ENCODE measurements around the gene DOK7.
"Not testable (repeated sequence)": the region's sequence is repeated elsewhere in the genome, so short reads cannot be mapped to it uniquely, and the experiment has no call there.

Gene DOK7

DNA sequence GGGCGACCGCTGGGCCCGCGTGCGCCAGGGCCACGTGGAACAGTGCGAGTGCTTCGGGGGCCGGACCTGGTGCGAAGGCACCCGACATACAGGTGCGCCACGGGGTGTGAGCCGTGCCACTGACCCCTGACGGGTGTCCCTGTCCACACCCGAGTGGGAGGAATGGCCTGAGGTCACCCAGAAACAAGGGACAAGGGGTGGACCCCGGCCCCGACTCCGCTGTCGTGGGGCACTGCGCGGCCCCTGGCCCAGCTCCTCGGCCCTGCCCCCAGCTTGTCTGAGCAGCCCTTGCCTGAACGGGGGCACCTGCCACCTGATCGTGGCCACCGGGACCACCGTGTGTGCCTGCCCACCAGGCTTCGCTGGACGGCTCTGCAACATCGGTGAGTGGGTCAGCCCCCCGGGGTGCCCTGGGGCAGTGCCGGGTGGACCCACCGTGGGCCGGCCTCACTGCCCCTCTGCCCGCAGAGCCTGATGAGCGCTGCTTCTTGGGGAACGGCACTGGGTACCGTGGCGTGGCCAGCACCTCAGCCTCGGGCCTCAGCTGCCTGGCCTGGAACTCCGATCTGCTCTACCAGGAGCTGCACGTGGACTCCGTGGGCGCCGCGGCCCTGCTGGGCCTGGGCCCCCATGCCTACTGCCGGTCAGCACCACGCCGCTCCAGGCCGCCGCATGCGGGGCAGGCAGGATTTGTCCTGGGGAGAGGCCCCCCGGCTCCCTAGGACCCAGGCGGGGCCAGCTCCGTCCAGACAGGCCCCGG is 18.6 kb upstream of the DOK7 start:
- no peak for DNase-seq

DNA sequence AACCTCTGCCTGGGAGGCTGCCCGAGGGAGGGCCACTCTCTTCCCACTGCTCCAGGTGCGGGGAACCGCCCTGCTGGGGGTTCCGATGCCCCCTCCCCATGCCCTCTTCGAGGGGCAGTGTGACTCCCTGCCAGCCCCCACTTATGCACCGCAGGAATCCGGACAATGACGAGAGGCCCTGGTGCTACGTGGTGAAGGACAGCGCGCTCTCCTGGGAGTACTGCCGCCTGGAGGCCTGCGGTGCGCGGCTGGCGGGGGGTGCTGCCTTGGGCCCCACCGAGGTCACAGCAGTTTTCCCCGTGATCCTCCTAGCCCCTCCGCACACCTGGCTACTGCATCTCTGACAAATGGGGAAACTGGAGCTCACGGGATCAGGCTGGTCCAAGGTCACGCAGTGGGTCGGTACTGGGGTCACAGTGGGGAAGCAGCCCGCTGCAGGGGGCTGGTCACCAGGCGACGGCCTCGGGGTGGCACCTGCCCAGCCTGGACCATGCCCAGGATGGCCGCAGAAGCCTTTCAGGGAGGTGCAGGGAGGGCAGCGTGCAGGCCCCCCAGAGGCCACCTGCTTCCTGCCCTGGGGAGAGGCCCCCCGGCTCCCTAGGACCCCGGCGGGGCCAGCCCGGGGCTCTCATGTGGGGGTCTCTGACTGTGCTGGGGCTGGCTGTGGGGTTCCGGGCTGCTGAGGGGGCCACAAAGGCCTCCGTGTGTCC is 17.8 kb upstream of the DOK7 start:
- DNase-seq, result no peak

DNA sequence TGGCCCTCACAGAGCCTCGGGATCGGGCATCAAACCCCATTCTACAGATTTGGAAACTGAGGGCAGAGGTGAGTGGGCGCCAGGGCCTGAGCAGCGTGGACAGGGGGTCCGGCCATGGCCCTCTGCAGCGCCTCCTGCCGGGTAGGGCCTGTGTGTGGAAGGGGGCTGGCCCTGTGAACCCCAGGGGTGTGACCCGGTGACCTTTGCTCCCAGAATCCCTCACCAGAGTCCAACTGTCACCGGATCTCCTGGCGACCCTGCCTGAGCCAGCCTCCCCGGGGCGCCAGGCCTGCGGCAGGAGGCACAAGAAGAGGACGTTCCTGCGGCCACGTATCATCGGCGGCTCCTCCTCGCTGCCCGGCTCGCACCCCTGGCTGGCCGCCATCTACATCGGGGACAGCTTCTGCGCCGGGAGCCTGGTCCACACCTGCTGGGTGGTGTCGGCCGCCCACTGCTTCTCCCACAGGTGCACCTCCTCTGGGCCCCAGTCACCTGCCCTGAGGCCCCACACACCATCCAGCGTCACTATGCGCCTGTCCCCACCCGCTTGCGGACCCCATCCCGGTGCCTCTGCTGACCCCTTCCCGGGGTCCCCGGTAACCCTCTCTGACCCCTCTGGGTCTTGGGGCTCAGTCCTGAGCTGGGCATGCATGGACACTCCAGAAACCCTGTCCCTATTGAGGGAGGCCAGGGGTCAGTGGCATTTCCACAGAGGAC is 17.1 kb upstream of the DOK7 start:
- no peak for DNase-seq

DNA sequence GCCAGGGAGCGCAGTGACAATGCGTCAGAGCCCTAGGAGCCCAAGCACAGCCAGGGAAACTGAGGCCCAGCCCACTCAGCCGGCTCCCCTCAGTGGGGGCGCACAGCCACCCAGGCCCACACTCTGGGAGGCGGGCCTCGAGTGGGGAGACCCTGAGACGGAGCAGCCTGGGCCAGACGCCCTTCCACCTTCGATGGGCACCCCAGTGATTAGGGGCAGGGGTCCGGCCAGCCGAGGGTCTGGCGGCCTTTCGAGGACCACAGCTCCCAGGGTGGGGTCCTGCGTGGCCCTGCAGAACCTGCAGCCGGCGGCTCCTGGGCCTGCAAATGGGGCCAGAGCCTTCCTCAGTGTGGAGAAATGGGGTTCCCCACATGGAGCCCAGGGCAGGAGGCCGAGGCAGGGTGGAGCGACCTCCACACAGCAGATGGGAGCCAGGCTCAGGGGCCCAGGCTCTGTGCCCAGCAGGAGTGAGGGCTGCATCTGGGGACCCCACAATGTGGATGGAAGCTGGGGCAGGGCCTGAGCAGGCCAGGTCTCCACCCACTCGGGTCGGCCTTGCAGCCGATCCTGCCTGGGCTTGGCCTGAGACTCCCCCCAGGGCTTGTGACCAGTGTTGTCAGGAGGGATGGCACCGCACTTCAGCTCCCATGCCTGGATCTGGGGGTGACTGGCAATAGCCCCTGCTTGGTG is 16.3 kb upstream of the DOK7 start:
- no peak for DNase-seq

DNA sequence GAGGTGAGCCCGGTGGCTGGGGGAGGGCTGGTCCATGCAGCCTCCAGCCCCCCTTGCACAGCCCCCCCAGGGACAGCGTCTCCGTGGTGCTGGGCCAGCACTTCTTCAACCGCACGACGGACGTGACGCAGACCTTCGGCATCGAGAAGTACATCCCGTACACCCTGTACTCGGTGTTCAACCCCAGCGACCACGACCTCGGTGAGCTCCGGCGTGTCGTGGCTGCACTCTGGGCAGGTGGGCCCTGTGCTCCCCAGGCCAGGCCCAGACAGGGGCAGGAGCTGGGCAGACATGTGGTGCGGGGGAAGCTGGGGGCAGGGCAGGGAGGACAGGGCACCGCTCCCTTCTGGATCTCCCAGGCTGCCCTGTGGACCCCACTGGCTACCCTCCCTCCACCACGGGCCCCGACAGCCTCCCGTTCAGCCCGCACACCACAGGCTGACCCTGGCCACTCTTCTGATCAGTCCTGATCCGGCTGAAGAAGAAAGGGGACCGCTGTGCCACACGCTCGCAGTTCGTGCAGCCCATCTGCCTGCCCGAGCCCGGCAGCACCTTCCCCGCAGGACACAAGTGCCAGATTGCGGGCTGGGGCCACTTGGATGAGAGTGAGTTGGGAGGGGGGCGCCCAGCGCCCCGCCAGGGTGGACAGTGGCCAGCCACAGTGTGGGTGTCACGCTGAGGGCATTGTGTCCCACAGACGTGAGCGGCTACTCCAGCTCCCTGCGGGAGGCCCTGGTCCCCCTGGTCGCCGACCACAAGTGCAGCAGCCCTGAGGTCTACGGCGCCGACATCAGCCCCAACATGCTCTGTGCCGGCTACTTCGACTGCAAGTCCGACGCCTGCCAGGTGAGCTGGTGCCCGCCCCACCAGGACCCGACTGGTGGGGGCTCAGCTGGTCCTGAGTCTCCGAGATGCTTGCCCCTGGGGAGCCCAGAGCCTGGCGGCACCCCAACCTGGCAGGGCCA is 15.4 kb upstream of the DOK7 start:
- no peak for DNase-seq

DNA sequence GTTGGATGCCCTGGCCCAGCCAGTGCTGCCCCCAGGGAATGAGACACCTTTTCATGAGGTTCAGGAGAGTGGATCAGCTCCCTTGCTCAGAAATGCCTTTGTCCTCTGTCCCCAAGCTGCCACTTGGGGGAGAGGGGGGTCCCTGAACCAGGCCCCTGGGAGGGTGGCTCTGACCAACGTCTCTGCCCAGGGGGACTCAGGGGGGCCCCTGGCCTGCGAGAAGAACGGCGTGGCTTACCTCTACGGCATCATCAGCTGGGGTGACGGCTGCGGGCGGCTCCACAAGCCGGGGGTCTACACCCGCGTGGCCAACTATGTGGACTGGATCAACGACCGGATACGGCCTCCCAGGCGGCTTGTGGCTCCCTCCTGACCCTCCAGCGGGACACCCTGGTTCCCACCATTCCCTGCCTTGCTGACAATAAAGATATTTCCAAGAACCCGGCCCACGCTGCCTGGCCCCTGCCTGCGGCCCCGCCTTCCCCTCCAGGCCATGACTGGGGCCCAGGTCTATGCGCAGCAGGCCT is 14.0 kb upstream of the DOK7 start:
- DNase-seq, result no peak

DNA sequence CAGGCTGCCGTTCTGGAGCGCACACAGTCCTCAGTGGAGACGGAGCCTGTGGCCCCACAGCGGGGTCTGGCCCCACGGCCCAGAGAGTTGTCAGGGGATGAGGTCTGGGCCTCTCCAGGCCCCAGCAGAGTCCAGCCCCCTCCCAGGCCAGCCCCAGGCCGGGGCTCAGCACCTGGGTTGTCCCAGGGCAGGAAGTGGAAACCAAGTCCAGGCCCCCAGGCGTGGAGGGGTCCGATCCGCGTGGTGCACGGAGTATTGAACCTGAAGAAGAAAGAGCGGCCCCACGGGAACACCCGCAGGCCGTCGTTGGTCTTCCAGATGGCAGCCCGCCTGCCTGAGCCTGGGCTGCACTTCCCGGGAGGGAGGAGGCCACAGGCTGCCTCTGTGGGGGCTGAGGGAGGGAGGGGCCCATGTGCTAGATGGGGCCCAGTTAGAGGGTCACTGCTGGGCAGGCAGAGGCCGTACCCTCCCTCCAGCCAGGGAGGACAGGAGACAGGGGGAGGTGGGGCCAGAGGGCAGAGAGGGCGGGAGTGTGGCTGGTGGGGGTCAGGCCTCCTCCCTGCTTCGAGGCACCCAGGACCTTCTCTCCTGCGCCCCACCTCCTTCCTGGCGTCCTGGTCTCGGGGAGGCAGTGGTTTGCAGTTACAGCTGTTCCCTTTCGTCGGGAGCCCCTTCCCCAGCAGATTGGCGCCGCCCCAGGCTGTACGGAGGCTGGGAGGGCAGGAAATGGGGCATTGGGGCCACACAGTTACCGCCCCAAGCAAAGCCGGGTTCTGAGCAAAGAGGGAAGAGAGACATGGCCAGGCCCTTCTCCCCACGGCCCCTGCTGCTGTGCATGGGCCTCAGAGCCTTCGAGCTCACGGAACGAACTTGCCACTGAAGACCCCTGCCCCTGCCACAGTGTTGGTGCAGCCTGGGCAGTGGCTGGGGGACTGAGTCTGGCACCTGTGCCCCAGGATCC is 13.3 kb upstream of the DOK7 start:
- DNase-seq, result no peak

DNA sequence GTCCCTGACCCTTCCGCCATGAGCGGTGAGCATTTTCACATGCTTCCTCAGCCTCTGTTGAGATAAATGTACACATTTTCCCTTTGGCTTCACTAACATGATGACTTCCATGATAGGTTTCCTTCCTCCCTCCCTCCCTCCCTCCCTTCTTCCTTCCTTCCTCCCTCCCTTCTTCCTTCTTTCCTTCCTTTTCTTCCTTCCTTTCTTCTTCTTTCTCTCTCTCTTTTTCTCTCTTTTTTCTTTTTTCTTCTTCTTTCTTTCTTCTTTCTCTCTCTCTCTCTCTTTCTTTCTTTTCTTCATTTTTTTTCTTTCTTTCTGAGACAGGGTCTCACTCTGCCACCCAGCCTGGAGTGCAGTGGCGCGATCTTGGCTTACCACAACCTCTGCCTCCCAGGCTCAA is 12.5 kb upstream of the DOK7 start:
- DNase-seq, result no peak

DNA sequence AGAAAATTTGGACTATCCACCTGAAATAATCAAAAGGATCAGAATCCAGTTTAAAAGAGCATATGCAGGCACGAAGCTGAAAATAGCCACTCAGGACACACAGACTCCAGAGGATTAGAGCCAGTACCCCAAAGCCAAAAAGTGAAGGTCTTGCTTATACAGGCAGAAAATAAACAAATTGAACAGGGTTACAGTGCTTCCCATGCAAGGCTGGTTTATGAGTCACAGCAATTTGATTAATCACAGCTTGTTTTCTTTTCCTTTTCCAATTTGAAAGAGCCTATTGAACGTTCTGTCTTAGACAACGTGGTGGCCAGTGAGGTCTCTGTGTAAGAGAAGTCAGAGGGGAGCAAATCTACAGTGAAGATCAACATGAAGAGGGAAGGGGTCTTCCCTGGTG is 11.2 kb upstream of the DOK7 start:
- no peak for DNase-seq

DNA sequence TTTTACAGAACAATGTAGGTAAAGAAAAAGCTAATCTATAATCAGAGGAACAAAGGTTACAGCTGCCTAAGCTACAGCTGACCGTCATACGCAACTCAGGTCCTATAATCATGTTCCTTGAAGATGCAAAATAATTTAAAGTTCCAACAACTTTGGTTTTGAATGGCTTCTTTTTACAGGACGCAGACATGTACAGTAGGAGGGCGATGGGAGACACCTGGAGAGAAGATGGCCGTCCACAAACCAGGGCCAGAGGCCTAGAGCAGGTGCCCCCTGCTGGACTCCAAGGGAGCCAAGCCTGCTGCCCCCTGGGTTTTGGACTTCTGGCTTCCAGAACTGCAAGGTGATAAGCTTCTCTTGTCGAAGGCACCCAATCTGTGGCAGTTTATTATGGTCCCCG is 10.7 kb upstream of the DOK7 start:
- no peak for DNase-seq

DNA sequence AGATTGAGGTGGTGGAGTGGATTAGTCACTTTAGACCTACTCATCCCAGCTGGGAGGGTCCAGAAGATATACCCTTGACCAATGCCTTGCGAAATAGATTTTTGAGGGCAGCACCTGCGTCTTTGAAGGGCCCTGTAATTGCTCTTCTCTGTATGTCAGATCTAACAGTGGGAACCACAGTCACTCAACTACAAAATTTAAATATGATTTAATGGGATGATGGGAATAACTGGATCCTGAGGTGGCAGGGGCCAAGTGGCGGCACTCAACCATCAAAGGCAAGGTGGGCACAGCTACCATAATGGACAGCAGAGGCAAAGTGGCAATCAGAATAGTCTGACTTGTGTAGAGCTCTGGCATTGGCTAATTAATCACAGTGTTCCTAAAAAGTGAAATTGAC is 7.5 kb upstream of the DOK7 start:
- DNase-seq, result not testable (repeated sequence)

DNA sequence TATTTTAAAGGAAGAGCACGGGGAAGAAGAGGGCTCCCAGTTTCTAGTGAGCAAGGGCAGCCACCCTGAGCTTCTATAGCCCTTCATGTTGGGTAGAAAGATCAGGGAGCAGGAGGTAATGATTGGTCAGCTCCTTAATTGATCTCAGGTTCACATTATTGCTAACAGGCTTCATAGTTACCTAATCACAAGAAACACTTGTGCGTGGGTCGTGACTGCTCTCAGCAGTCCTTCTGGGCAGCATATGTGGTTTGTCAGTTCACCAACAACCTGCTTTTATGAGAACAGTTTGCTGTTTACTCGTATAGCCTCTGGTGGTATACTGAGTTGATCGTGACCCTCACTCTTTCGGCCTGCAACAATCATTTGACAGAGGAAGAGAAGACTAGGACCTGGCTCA is 4.7 kb upstream of the DOK7 start:
- DNase-seq, result no peak

DNA sequence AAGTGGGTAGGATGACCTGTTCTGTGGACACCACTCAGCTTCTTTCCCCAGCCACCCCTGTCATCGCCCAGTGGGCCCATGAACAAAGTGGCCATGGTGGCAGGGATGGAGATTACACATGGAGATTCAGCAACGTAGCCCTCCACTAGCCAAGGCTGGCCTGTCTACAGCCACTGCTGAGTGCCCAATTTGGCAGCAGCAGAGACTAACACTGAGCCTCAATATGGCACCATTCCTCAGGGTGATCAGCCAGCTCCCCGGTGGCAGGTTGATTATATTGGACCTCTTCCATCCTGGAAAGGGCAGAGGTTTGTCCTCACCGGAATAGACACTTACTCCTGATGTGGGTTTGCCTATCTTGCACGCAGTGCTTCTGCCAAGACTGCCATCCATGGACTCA is 4.0 kb upstream of the DOK7 start:
- DNase-seq, result not testable (repeated sequence)

DNA sequence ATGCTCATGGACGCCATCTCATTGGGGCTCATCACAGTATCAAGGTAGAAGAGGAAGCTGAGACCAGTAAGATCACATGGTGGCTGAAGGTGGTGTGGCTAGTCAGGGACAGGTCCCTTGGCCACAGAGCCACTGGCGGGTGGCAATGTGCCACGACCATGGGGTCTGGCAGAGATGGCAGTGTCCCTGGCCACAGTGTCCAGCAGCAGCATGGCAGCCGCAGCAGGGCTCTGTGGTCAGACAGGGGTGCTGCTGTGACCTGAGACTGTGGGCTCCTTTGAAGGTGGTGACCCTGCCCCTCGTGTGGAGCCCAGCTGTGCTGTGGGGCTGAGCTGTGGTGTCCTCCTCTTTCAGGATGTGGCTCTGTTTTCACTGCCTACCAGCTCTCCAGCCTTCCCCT is 2.2 kb upstream of the DOK7 start:
- no peak for DNase-seq

DNA sequence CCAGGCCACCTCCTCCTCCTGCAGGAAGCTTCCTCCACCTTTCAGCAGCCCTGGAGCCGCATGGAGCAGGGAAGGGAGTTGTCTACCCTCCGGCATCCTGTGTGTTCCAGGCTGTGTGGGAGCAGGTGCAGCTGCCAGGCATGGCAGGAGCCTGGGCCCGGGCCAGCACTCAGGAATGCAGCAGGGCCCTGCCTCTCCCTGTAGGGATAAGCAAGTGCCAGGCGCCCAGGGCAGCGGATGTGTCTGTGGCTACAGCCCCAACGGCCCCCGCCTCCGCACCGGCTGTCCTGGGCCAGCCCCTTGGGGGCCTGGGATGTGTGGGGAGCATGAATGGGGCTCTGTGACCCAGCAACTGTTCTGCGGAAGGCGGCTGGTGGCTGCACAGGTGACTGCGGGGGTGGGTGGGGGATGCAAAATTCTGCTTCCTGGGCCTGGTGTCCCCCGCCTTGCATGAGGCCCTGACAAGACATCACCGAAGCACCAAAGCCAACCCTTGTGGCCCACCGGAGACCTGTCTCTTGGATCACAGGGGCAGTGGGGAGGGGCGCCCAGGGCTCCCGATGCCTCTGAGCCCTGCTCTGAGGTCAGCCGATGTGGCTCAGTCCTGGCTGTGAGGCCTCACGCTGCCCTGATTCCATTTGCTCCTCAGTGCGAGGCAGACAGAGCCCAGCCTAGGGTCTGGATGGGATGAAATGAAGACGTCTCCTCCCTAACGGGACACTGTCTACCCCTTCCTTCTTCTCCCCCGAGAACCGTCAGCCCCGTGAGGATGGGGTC is 1.4 kb upstream of the DOK7 start:
- DNase-seq, result peak; percentile 74 to 89

DNA sequence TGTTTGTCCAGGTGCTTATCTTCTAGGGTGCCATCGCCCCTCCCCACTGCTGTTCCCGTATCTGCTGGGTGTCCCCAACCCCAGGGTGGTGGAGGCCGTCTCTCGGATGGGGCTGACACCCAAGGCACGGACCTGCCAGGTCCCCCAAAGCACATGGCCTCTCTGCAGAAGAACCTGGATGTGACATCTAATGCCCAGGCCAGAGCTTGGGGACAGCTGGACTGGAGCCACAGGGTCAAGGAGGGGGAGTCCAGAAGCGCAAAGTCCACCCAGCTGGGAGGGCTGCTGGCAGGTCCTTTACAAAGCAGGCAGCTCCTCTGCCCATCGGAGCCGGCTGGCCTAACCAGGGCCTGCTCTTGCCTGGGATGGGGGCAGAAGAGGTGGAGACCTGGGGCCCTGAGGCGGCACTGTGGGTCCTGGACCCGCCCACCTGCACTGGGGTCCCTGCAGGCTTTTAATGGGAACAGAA is 751 bp upstream of the DOK7 start:
- DNase-seq, result no peak

DNA sequence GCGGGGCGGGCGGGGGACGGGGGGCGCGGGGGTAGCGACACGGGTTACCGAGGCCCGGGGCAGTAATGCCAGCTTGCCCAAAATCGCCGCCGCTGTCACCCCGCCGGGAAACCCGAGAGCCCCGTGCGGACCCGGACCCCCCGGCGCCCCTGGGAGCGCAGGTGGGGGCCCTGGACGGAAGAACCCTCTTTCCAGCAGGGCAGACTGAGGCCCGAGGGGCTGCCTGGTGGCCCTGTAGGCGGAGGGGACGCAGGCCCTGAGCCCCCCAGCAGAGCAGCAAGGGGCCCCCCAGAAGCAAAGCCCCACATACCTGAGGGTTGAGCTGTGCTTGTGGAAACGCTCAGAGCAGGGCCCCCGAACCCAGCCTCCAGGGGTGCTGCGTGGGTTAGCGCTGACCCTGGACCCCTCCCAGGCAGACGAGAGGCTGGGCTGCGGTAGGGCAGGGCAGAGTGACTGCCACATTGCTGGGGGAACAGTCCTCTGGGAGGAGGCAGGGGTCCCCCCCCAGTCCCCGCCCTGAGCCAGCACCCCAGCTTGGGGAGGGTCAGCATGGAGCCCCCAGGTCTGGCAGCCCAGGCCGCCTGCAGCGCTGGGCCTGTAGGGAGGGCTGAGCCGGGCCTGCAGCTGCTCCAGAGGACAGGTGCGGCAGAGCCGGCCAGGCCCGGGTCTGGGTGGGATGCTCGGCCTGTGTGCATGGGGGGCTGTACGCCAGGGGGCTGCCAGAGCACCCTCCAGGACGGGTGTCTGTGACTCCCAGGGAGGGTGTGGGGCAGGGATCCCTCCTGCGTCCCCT is 646 bp downstream of the DOK7 start:
- DNase-seq, result no peak

DNA sequence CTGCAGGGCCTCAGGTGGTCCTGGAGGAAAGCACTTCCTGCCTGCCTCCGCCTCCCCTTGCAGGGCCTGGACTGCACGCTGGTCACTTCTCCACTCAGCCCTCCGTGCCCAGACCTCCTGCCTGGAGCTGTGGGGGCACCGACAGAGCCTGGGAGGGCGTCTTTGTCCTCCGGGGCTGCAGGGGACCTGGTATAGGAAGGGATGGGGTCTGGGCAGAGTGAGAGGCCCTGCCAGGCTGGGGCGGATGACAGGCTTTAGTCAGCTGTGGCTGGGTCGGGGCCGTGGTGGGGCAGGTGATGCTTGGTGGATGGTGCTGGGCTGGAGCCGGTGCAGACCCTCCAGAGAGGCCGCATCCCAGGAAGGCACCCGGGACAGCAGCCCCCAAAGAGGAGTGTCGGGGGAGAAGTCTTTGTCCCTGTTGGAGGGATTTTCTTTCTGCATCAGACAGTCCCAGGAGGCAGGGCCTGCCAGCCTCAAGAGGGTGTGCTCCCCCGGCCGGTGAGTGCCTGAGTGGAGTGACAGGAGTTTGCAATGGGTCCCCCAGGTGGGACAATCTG is 1.3 kb downstream of the DOK7 start:
- DNase-seq, result no peak
